GM23248 (cell line): ENCODE measurements around the gene TRPM5.

Experiments used
- EZH2 ChIP-seq: fragments of 200-600 bp; sonication (generic); IDR thresholded peaks from 2 replicates; pipeline ENCODE4 v1.6.1; 2018; ENCODE audit warnings: antibody characterized with exemption, mild to moderate bottlenecking; ENCODE audit not compliant: insufficient read depth, poor library complexity, severe bottlenecking
- EZH2phosphoT487 ChIP-seq: fragments of 200-600 bp; sonication (generic); IDR thresholded peaks from 2 replicates; pipeline ENCODE4 v1.6.1; 2018; ENCODE audit warnings: antibody characterized with exemption, moderate library complexity, mild to moderate bottlenecking, low read depth; ENCODE audit not compliant: insufficient read depth

- no peak for TF ChIP-seq EZH2
- no peak for TF ChIP-seq EZH2phosphoT487
These were observed 30.0 kb upstream of the TRPM5 start for GRCh38 chr11:2474059-2474901.
